ENCODE results near the gene PLOD2.

Gene PLOD2

GRCh38 chr3:146106986-146107385, 54.0 kb downstream of the PLOD2 start:
- H3K9ac ChIP-seq (ENCODE audit: low read length) = no peak overlapping the region
- no peak overlapping the region for H3K4me2 ChIP-seq (ENCODE audit: low read depth, low read length)
- H4K20me1 ChIP-seq (ENCODE audit: insufficient read depth, low read length) = no peaks in the 10 kb centered on the region
- H3K36me3 ChIP-seq (replicated peaks; ENCODE audit: insufficient read depth, low read length) = no peaks in the 10 kb centered on the region; the same call in 1 of the 2 replicates
- TF ChIP-seq EZH2 (optimal IDR thresholded peaks at IDR 0.05; ENCODE audit: low read depth, low read length) (no peak), CTCF (IDR thresholded peaks at IDR 0.05; ENCODE audit: low read length) (no peak), EZH2phosphoT487 (IDR thresholded peaks at IDR 0.05; ENCODE audit: low read length) (no peak)
- H3K79me2 ChIP-seq (ENCODE audit: low read length) = no peaks in the 10 kb centered on the region
- no peaks in the 10 kb centered on the region for H3K9me3 ChIP-seq (replicated peaks; ENCODE audit: insufficient read depth, low read length)
- H3K4me1 ChIP-seq (ENCODE audit: low read length) = no peaks in the 10 kb centered on the region
- no peaks in the 10 kb centered on the region for H3F3A ChIP-seq (ENCODE audit: insufficient read depth, low read length)
- H3K9me2 ChIP-seq (replicated peaks; ENCODE audit: insufficient read depth, low read length) = no peaks in the 10 kb centered on the region
- DNase-seq = no peak
- no peak overlapping the region for H2AFZ ChIP-seq (ENCODE audit: low read length)
- H3K27me3 ChIP-seq (replicated peaks; ENCODE audit: insufficient read depth, low read length) = no peaks in the 10 kb centered on the region
- no peak overlapping the region for H3K27ac ChIP-seq (ENCODE audit: low read length)
- H3K4me3 ChIP-seq (ENCODE audit: low read length) = no peak overlapping the region

- H3F3A ChIP-seq (ENCODE audit: insufficient read depth, low read length) = peaks cover 4% of the 10 kb centered on the region
- no peak overlapping the region for H3K27ac ChIP-seq (ENCODE audit: low read length)
- DNase-seq = no peak
- TF ChIP-seq EZH2phosphoT487 (IDR thresholded peaks at IDR 0.05; ENCODE audit: low read length) (no peak), EZH2 (optimal IDR thresholded peaks at IDR 0.05; ENCODE audit: low read depth, low read length) (no peak), CTCF (IDR thresholded peaks at IDR 0.05; ENCODE audit: low read length) (no peak)
- no peak overlapping the region for H3K4me3 ChIP-seq (ENCODE audit: low read length)
- H3K9me3 ChIP-seq (replicated peaks; ENCODE audit: insufficient read depth, low read length) = no peaks in the 10 kb centered on the region
- 0 out of 2 replicates have a peak, but pooled peaks cover 12% of the 10 kb centered on the region for H3K4me1 ChIP-seq (ENCODE audit: low read length)
- no peaks in the 10 kb centered on the region; the same call in 1 of the 2 replicates for H3K36me3 ChIP-seq (replicated peaks; ENCODE audit: insufficient read depth, low read length)
- H3K79me2 ChIP-seq (ENCODE audit: low read length) = no peaks in the 10 kb centered on the region
- H2AFZ ChIP-seq (ENCODE audit: low read length) = no peak overlapping the region
- H3K9ac ChIP-seq (ENCODE audit: low read length) = no peak overlapping the region
- no peaks in the 10 kb centered on the region for H3K27me3 ChIP-seq (replicated peaks; ENCODE audit: insufficient read depth, low read length)
- no peak overlapping the region for H3K4me2 ChIP-seq (ENCODE audit: low read depth, low read length)
- H4K20me1 ChIP-seq (ENCODE audit: insufficient read depth, low read length) = no peaks in the 10 kb centered on the region
- H3K9me2 ChIP-seq (replicated peaks; ENCODE audit: insufficient read depth, low read length) = no peaks in the 10 kb centered on the region
These were observed 56.9 kb downstream of the PLOD2 start for GRCh38 chr3:146104068-146104467.

- no peak for DNase-seq
- Histone ChIP-seq H3K4me1 (ENCODE audit: low read length) (0 out of 2 replicates have a peak, but pooled peaks cover 12% of the 10 kb centered on the region), H3K27me3 (replicated peaks; ENCODE audit: insufficient read depth, low read length) (no peaks in the 10 kb centered on the region), H3K36me3 (replicated peaks; ENCODE audit: insufficient read depth, low read length) (no peaks in the 10 kb centered on the region; the same call in 1 of the 2 replicates), H3K9me2 (replicated peaks; ENCODE audit: insufficient read depth, low read length) (no peaks in the 10 kb centered on the region), H4K20me1 (ENCODE audit: insufficient read depth, low read length) (no peaks in the 10 kb centered on the region), H3K9ac (ENCODE audit: low read length) (no peak overlapping the region), H2AFZ (ENCODE audit: low read length) (no peak overlapping the region), H3K27ac (ENCODE audit: low read length) (no peak overlapping the region), H3F3A (ENCODE audit: insufficient read depth, low read length) (peaks cover 4% of the 10 kb centered on the region), H3K4me3 (ENCODE audit: low read length) (no peak overlapping the region), H3K4me2 (ENCODE audit: low read depth, low read length) (no peak overlapping the region), H3K9me3 (replicated peaks; ENCODE audit: insufficient read depth, low read length) (no peaks in the 10 kb centered on the region), H3K79me2 (ENCODE audit: low read length) (no peaks in the 10 kb centered on the region)
- TF ChIP-seq CTCF (IDR thresholded peaks at IDR 0.05; ENCODE audit: low read length) (no peak), EZH2phosphoT487 (IDR thresholded peaks at IDR 0.05; ENCODE audit: low read length) (no peak), EZH2 (optimal IDR thresholded peaks at IDR 0.05; ENCODE audit: low read depth, low read length) (no peak)
These were observed 58.1 kb downstream of the PLOD2 start for GRCh38 chr3:146102885-146103284.
